Measurements from ENCODE around the gene RPS27L. TPM values are rescaled to one million over a fixed set of nuclear protein-coding genes. Genes with fewer than 3 reads are reported as not detected.

The RPS27L gene
- total RNA-seq = 241 and 321 TPM in 2 replicates

GRCh38 chr15:63157118-63157843, at the start of gene RPS27L:
RPS27L (minus strand) TSS chr15:63157477; CDS start chr15:63157405, 72 bp downstream.

DNA sequence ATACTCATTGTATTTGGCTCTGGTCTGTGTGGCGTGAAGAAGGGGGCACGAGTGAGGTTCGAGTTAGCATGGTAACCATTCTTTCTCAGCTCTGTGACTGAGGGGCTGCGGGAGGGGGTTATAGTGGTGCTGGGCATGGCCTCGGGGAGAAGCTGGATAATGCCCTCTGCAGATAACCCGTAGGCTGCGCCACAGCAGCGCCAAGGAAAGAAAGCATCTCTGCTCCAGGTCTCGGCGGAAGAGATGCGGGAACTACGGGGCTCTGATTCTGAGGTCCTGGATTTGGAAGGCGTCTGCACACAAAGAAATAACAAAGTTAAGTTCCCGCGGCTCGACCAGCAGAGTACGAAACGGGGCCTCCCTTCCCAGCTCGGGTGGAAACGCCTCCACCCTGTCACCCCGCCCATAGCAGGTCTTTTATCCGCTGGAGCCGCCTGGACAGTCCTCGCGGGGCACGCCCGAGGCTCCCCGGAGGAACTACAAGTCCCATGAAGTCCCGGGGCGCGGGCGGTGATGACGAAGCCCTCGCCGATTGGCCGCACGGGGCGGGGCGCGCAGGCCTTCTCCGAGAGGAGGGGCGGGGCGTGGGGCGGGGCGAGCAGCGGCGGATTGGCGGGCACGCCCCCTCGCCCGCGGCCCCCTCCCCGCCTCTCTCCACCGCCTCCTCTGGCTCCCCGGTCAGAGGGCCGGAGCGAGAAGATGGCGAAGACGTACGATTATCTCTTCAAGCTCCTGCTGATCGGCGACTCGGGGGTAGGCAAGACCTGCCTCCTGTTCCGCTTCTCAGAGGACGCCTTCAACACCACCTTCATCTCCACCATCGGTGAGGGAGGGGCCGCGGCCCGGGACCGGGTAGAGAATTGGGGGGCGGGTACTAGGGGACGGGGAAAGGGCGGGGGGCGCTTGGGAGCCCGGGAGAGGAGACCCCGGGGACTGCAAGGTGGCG, 31.9 kb upstream of the RPS27L start, which contains the start of gene RAB8B:
RAB8B (plus strand) TSS at position 681 of the 946 bp plus-strand sequence; CDS start at position 700, 19 bp downstream.

DNA sequence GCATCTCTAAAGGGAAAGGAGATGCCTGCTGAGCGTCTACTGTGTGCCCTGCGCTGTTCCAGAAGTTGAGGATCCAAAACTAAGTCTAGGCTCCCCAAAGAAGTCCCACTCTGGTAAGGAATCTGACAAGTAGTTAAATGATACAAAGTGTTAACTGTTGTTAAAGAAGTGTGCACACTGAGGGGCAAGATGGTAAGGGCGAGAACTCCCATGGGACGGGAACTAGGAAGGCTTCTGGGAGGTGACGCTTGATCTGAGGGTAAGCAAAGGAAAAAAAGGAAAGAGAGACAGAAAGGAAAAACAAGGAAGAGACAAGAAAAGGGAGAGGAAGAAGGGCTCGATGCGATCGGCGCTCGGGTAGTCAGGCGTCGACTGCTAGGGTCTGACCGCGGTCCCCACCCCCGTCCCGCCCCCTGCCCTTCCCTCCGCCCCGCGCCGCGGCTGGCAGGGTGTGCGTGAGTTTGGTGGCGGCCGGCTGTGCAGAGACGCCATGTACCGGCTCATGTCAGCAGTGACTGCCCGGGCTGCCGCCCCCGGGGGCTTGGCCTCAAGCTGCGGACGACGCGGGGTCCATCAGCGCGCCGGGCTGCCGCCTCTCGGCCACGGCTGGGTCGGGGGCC, 35.8 kb downstream of the RPS27L start, which contains the start of gene LACTB:
LACTB (plus strand) TSS at position 480 of the 620 bp plus-strand sequence; CDS start at position 491, 11 bp downstream.

Other genes with a start within 250 kb of the RPS27L start
- 183 and 192 TPM in 2 replicates for gene TPM1, start 114.7 kb downstream of the RPS27L start, total RNA-seq
- gene LACTB, start 35.6 kb downstream of the RPS27L start, total RNA-seq = 28.3 and 28.8 TPM in 2 replicates
- gene RAB8B, start 32.1 kb upstream of the RPS27L start, total RNA-seq = 29.9 and 38.5 TPM in 2 replicates
- 12.6 and 20.3 TPM in 2 replicates for gene APH1B, start 120.1 kb upstream of the RPS27L start, total RNA-seq
- gene CA12, start 224.4 kb upstream of the RPS27L start, total RNA-seq = 0.10 and 0.33 TPM in 2 replicates